Activated T-helper 1 cell treated with anti-CD3 and anti-CD28 coated beads, Interleukin-2, amount 50 U/mL, for 16 hours (primary cell): ENCODE results near the gene AMER3.

Source experiments
- DNase-seq, 2 donors: peaks; one replicate each; pipeline ENCODE4 v3.0.0-alpha.2; 2020; ENCODE audit warnings: low read depth in 1 of 2, low spot score in 1 of 2

Gene AMER3

GRCh38 chr2:130754811-130755210 lies 529 bp upstream of the AMER3 start:
- no peak for DNase-seq

DNA sequence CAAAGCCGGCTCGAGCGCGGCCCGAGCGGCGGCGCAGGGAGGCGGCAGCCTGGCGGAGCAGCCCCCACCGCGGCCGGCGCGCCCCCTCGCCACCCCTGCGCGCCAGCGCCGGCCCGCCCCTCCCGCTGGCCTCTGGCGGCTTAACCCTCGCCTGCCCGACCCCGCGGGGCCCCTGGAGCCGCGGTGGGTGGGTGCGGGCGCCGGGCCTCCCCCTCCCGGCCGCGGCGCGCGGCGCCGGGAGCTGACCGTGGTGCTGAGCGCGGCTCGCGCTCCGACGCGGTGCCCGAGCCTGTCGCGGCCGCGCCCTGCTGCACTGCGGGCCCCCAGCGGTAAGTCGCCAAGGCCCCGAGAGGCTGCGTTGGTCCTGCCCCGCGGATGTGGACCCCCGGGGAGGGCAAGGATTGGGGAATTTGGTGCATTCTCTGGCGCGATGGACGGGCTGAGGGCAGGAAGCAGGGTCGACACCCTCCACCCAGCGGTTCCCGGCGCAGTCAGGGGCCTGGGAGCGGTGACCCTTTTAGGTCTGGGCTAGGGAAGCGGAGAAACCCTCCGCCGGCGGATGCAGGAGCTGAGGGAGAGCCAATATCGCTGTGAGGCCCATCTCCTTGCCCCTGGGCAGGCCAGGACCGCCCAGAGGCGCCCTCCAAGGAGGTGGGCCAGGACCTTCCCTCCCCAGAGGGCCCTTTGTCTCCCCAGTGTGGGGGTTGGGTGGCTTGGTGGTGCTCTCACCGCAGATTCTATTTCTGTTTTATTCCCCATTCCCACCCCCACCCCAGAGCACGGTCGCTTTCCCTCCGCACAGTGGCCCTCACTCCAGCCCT lies 923 bp downstream of the AMER3 start:
- no peak for DNase-seq

GRCh38 chr2:130756874-130757668 lies 1.7 kb downstream of the AMER3 start:
- DNase-seq = no peak

- no peak for DNase-seq
Measured at GRCh38 chr2:130759906-130760753, 4.8 kb downstream of the AMER3 start.

GRCh38 chr2:130760754-130761751 lies 5.7 kb downstream of the AMER3 start:
- DNase-seq = no peak

GRCh38 chr2:130762031-130762909 lies 6.9 kb downstream of the AMER3 start:
- no peak for DNase-seq

- DNase-seq = no peak
Measured at GRCh38 chr2:130762910-130763385, 7.6 kb downstream of the AMER3 start.

- no peak for DNase-seq
Measured at GRCh38 chr2:130763405-130763804, 8.1 kb downstream of the AMER3 start.

DNA sequence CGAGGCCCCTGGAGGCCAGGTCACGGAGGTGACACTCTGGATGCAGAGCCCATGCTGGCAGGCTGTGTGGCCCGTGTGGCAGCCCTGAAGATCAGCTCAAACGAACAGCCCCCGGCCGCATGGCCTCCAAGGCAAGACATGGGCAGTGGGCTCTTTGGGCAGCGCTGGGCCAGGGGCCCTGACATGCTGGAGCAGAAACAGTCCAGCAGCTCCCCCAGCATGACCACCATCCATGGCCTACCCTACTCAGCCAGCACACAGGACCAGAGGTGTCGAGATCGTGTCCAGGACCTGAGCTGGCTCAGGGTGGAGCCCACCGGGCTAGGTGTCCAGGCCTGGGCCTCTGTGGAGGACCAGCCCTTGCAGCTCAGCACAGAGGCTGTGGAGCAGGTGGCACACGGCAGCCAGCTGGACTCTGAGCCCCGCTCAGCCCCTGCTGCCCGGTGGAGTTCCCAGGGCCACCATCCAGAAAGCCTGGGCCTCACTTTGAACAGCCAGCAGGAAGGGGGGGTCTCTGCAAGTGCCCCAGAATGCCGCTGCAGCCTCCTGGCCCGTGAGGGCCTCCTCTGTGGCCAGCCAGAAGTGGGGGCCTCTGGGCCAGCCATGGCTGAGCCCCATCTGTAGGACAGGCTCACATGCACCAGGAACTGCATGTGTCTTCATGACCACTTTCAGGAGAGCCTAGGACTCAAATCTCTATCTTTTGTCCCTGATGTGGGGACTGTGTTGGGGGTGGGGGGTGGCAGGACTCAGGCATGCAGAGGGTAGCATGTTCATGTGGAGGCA lies 8.9 kb downstream of the AMER3 start:
- DNase-seq = no peak

- DNase-seq = no peak
Measured at GRCh38 chr2:130764821-130765115, 9.4 kb downstream of the AMER3 start.

- no peak for DNase-seq
Measured at GRCh38 chr2:130765464-130765863, 10.1 kb downstream of the AMER3 start.

DNA sequence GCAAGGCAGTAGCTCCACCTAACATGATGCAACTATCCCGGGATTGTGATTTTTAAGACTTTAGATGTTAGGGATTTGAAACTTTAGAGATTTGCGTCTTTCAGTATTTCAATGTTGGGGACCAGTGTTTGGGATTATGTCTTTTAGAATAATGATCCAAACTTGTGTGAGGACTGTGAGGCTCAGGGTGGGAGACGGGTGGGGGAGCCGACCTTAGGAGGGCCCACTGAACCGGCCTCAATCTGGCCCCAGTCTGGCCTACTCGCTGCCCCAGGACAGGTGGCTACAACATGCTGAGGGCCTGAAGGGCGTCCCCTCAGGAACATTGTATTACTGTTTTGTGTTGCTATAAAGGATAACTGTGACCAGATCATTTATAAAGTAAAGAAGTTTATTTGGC lies 10.7 kb downstream of the AMER3 start:
- DNase-seq = no peak

GRCh38 chr2:130766711-130767407 lies 11.5 kb downstream of the AMER3 start:
- no peak for DNase-seq

GRCh38 chr2:130767408-130767775 lies 12.1 kb downstream of the AMER3 start:
- no peak for DNase-seq

DNA sequence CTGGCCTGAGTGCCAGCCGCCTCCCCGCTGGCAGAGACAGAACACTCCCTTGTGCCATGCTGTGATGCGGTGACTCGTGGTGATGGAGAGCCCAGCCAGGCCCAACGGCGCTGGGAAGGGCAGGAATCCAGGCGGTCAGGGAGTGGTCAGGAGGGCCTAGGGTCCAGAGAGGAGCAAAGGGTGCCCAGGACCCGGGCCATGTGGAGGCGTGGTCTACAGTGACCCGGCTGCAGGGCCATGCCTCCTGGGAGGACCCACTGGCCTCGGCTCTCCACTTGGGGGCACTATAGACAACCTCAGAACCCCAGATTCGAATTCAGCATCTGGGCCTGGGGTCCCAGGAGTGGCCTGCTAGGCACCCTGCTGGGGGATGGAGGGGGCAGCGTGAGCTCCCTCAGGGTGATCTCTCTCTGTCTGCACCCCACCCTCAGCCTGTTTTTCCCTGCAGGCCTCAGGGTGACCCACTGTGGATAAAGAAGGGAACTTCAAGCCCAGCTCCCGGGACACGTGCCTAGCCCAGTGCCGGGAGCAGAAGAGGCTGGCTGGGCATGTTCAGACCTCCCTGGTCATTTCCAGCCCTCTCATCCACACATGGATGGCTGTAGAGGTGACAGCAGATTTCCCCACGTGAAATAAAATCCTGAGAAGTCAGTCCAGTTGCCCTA lies 13.0 kb downstream of the AMER3 start:
- no peak for DNase-seq

- no peak for DNase-seq
Measured at GRCh38 chr2:130769343-130769907, 14.1 kb downstream of the AMER3 start.

- no peak for DNase-seq
Measured at GRCh38 chr2:130776550-130776949, 21.2 kb downstream of the AMER3 start.
